ENCODE measurements around the gene SLC35E1. TPM values are rescaled to one million over a fixed set of nuclear protein-coding genes. Genes with fewer than 3 reads are reported as not detected.

The SLC35E1 gene
- total RNA-seq, 1 experiment from 2014 or later = 49.1 TPM

- H4K20me1 ChIP-seq (ENCODE audit: insufficient read depth) = no peaks in the 10 kb centered on the region; the same call in 1 of the 2 replicates
- ChIA-PET CTCF (no interaction called here), RAD21 (ENCODE audit: low non-redundant PET in 1 of 2, low total read pairs in 2 of 2, uncharacterized antibody in 2 of 2, unreplicated experiment in 2 of 2) (no interaction called here), POLR2A (no interaction called here)
- H3K9me3 ChIP-seq (ENCODE audit: control insufficient read depth in 1 of 2, insufficient read depth in 1 of 2, low read depth in 1 of 2, low read length in 2 of 2) = no peaks in the 10 kb centered on the region
- H3K36me3 ChIP-seq (ENCODE audit: control insufficient read depth in 1 of 2, insufficient read depth in 2 of 2, low read length in 2 of 2) = no peaks in the 10 kb centered on the region
- H3K27me3 ChIP-seq (ENCODE audit: insufficient read depth, low read length) = no peaks in the 10 kb centered on the region
- H3K4me3 ChIP-seq (replicated peaks in 1 of 2; ENCODE audit: low read depth in 1 of 2, low read length in 2 of 2) = no peak overlapping the region
- peaks cover 13 to 26% of the 10 kb centered on the region in 2 experiments for H3K4me1 ChIP-seq (ENCODE audit: control insufficient read depth in 1 of 2, insufficient read depth in 2 of 2, low read length in 2 of 2)
- DNase-seq (ENCODE audit: low read depth, low spot score) (no peak), ATAC-seq (no peak)
- peaks cover 100% of the 10 kb centered on the region for H3K79me2 ChIP-seq (ENCODE audit: insufficient read depth, low read length)
- no peak for TF ChIP-seq POLR2A (IDR thresholded peaks at IDR 0.05; ENCODE audit: borderline replicate concordance, extremely low read depth, insufficient read depth, insufficient read length)
- TF ChIP-seq REST (IDR thresholded peaks at IDR 0.05; ENCODE audit: low read depth) = no peak
- H3K9me2 ChIP-seq (ENCODE audit: insufficient read depth) = no peaks in the 10 kb centered on the region
- no peak overlapping the region for H2AFZ ChIP-seq (ENCODE audit: low read depth, low read length, poor library complexity, severe bottlenecking)
- no peak overlapping the region for H3K4me2 ChIP-seq (ENCODE audit: low read length)
- H3K27ac ChIP-seq (ENCODE audit: low read depth, low read length) = no peak overlapping the region
- intact Hi-C loops (cut with micrococcal nuclease) = no loop called here
- H3K9ac ChIP-seq (ENCODE audit: low read length) = no peak overlapping the region
- no TSS peak for BruUV-seq (replicated peaks)
These were observed 14.3 kb upstream of the SLC35E1 start for GRCh38 chr19:16586477-16586871.

DNA sequence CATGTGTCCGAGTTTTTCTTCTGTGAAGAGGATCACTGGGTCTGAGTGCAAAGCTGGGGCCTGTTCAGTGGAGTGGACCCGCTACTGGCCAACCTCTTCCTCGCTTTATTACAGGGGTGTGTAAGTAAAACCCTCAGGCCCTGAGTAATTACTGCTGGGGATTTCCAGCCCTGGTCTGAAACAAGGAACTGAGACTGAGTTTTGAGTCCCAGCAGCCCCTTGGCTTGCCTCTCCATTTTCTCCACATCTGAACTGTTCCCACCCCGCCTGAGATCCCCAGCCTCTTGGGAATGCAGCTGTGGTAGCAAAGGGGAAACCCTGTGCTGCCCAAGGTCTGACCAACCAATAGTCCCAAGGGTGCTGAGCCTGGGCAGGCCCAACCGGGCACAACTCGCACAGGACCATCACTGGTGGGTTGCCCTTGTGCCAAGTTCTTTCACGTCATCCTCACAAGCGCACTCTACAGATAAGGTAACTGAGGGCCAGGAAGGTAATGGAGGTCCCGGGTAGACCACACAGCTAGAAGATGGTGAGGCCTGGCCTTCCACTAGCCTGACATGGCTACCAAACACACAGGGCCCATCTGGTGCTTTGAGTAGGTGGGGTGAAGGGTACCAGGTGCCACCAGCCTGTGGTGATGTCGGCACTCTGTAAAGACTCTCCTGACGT, 13.7 kb upstream of the SLC35E1 start:
- Histone ChIP-seq H3K4me3 (replicated peaks in 1 of 2; ENCODE audit: low read depth in 1 of 2, low read length in 2 of 2) (no peak overlapping the region), H2AFZ (ENCODE audit: low read depth, low read length, poor library complexity, severe bottlenecking) (no peak overlapping the region), H3K36me3 (ENCODE audit: control insufficient read depth in 1 of 2, insufficient read depth in 2 of 2, low read length in 2 of 2) (no peaks in the 10 kb centered on the region), H3K27ac (ENCODE audit: low read depth, low read length) (no peak overlapping the region), H3K4me2 (ENCODE audit: low read length) (no peak overlapping the region), H3K9me2 (ENCODE audit: insufficient read depth) (no peaks in the 10 kb centered on the region), H3K4me1 (ENCODE audit: control insufficient read depth in 1 of 2, insufficient read depth in 2 of 2, low read length in 2 of 2) (peaks cover 13 to 26% of the 10 kb centered on the region in 2 experiments), H3K79me2 (ENCODE audit: insufficient read depth, low read length) (peaks cover 100% of the 10 kb centered on the region), H3K9ac (ENCODE audit: low read length) (no peak overlapping the region), H3K27me3 (ENCODE audit: insufficient read depth, low read length) (no peaks in the 10 kb centered on the region), H4K20me1 (ENCODE audit: insufficient read depth) (no peaks in the 10 kb centered on the region; the same call in 1 of the 2 replicates), H3K9me3 (ENCODE audit: control insufficient read depth in 1 of 2, insufficient read depth in 1 of 2, low read depth in 1 of 2, low read length in 2 of 2) (no peaks in the 10 kb centered on the region)
- RAD21 ChIA-PET (ENCODE audit: low non-redundant PET in 1 of 2, low total read pairs in 2 of 2, uncharacterized antibody in 2 of 2, unreplicated experiment in 2 of 2) = no interaction called here
- DNase-seq (ENCODE audit: low read depth, low spot score) (no peak), ATAC-seq (no peak)
- POLR2A ChIA-PET = no interaction called here
- intact Hi-C loops (cut with micrococcal nuclease) = no loop called here
- no TSS peak for BruUV-seq (replicated peaks)
- CTCF ChIA-PET = no interaction called here
- TF ChIP-seq REST (IDR thresholded peaks at IDR 0.05; ENCODE audit: low read depth) (no peak), SRF (IDR thresholded peaks at IDR 0.05; ENCODE audit: low read depth) (no peak), POLR2A (IDR thresholded peaks at IDR 0.05; ENCODE audit: borderline replicate concordance, extremely low read depth, insufficient read depth, insufficient read length) (no peak), EZH2 (IDR thresholded peaks at IDR 0.05) (no peak), RAD21 (IDR thresholded peaks at IDR 0.05; ENCODE audit: low read depth) (no peak), SP1 (IDR thresholded peaks at IDR 0.05; ENCODE audit: low read depth) (no peak), FOSL1 (IDR thresholded peaks at IDR 0.05; ENCODE audit: low read depth) (no peak), EZH2phosphoT487 (IDR thresholded peaks at IDR 0.05; ENCODE audit: borderline replicate concordance) (no peak), ZNF274 (IDR thresholded peaks at IDR 0.05; ENCODE audit: low read depth, low read length) (no peak), ELF1 (IDR thresholded peaks at IDR 0.05; ENCODE audit: borderline replicate concordance, low read depth) (no peak)
